Uterus (tissue), 4 donors: ENCODE data around the gene VTCN1. TPM values are rescaled to one million over a fixed set of nuclear protein-coding genes. Genes with fewer than 3 reads are reported as not detected.

Source experiments
- DNase-seq, 2 donors: peaks; one replicate each; pipeline ENCODE4 v3.0.0-alpha.2; 2019 to 2020
- H3K27ac ChIP-seq, 2 donors: fragments of 200-600 bp; sonication (generic); 1 replicate in 1 of 2; 2 replicates in 1 of 2; pipeline ENCODE4 v1.5.1; 2016 to 2018
- H3K27me3 ChIP-seq, 2 donors: fragments of 200-600 bp; sonication (generic); one replicate each; pipeline ENCODE4 v1.5.1; 2018 to 2019; ENCODE audit warnings: control low read depth in 1 of 2
- H3K36me3 ChIP-seq, 2 donors: fragments of 200-600 bp; sonication (generic); one replicate each; pipeline ENCODE4 v1.5.1; 2019; ENCODE audit warnings: control low read depth in 1 of 2
- H3K4me1 ChIP-seq, 2 donors: fragments of 200-600 bp; sonication (generic); one replicate each; pipeline ENCODE4 v1.5.1; 2018 to 2019; ENCODE audit warnings: control low read depth in 1 of 2
- H3K4me3 ChIP-seq, 2 donors: fragments of 200-600 bp; sonication (generic); 1 replicate in 1 of 2; 2 replicates in 1 of 2; pipeline ENCODE4 v1.5.1; 2018 to 2019; ENCODE audit warnings: mild to moderate bottlenecking in 1 of 2
- H3K9me3 ChIP-seq, 2 donors: fragments of 200-600 bp; sonication (generic); one replicate each; pipeline ENCODE4 v1.5.1; 2019; ENCODE audit warnings: control low read depth in 1 of 2
- CTCF ChIP-seq, 4 experiments: fragments of 200-600 bp in 2 of 4; fragments of 450-650 bp in 2 of 4; sonication (generic) in 2 of 4; IDR thresholded peaks; one replicate each; pipeline ENCODE4 v1.5.1; 2016 to 2019; ENCODE audit warnings: antibody characterized with exemption in 4 of 4, mild to moderate bottlenecking in 2 of 4, moderate library complexity in 1 of 4
- POLR2A ChIP-seq, 2 donors: fragments of 450-650 bp; IDR thresholded peaks; one replicate each; pipeline ENCODE4 v1.6.1; 2016; ENCODE audit warnings: antibody characterized with exemption in 2 of 2, mild to moderate bottlenecking in 1 of 2, moderate library complexity in 1 of 2
- intact Hi-C: fragments of 100-400 bp; cut with DNase I; formaldehyde crosslinking; loops from one replicate; pipeline ENCODE4 v1.15.1; 2023; ENCODE audit warnings: low total_unique reads
- total RNA-seq, 4 donors: library from RNA; depleted of rRNA in 3 of 4; stranded (reverse); fragments of >200 nt in 3 of 4; gene quantifications; one replicate each; pipeline versions ENCODE4 v1.1.0 to v1.2.4, GENCODE V29; 2014 to 2023
- donor health status: DM: yes; HTN: yes; CAD: no.

VTCN1 gene
- total RNA-seq, 4 donors from 2014 or later, result 0.64 to 21.5 (median 2.6) TPM; not detected in 1

- TF ChIP-seq CTCF (IDR thresholded peaks at IDR 0.05), result no peak
- intact Hi-C loops, result no loop called here
- no peak overlapping the region for H3K4me3 ChIP-seq
- no peaks in the 10 kb centered on the region for H3K4me1 ChIP-seq
- H3K36me3 ChIP-seq, result no peaks in the 10 kb centered on the region
- no peak for DNase-seq
- no peak overlapping the region for H3K27ac ChIP-seq
- H3K9me3 ChIP-seq, result no peaks in the 10 kb centered on the region
- H3K27me3 ChIP-seq, result no peaks in the 10 kb centered on the region
Observed at GRCh38 chr1:117177376-117177775, 33.4 kb downstream of the VTCN1 start.

- TF ChIP-seq CTCF (IDR thresholded peaks at IDR 0.05) (no peak), POLR2A (IDR thresholded peaks at IDR 0.05) (no peak)
- Histone ChIP-seq H3K27me3 (no peaks in the 10 kb centered on the region), H3K4me3 (no peak overlapping the region), H3K36me3 (no peaks in the 10 kb centered on the region), H3K9me3 (no peaks in the 10 kb centered on the region), H3K27ac (no peak overlapping the region), H3K4me1 (no peaks in the 10 kb centered on the region)
- DNase-seq, result no peak
- intact Hi-C loops, result no loop called here
Observed at GRCh38 chr1:117176579-117176978, 34.1 kb downstream of the VTCN1 start.

- Histone ChIP-seq H3K4me1 (no peaks in the 10 kb centered on the region), H3K36me3 (no peaks in the 10 kb centered on the region), H3K9me3 (no peaks in the 10 kb centered on the region), H3K4me3 (no peak overlapping the region), H3K27ac (no peak overlapping the region), H3K27me3 (no peaks in the 10 kb centered on the region)
- no peak for DNase-seq
- TF ChIP-seq POLR2A (IDR thresholded peaks at IDR 0.05) (no peak), CTCF (IDR thresholded peaks at IDR 0.05) (no peak)
- intact Hi-C loops, result no loop called here
Observed at GRCh38 chr1:117174851-117175250, 35.9 kb downstream of the VTCN1 start.

- Histone ChIP-seq H3K27me3 (no peaks in the 10 kb centered on the region), H3K4me3 (no peak overlapping the region), H3K27ac (no peak overlapping the region), H3K36me3 (no peaks in the 10 kb centered on the region), H3K4me1 (no peaks in the 10 kb centered on the region), H3K9me3 (no peaks in the 10 kb centered on the region)
- no peak for TF ChIP-seq CTCF (IDR thresholded peaks at IDR 0.05)
- TF ChIP-seq POLR2A (IDR thresholded peaks at IDR 0.05), result no peak
- no peak for DNase-seq
- intact Hi-C loops, result no loop called here
Observed at GRCh38 chr1:117173691-117174090, 37.0 kb downstream of the VTCN1 start.

- TF ChIP-seq POLR2A (IDR thresholded peaks at IDR 0.05) (no peak), CTCF (IDR thresholded peaks at IDR 0.05) (no peak)
- Histone ChIP-seq H3K27me3 (no peaks in the 10 kb centered on the region), H3K36me3 (no peaks in the 10 kb centered on the region), H3K4me1 (no peaks in the 10 kb centered on the region), H3K27ac (no peak overlapping the region), H3K4me3 (no peak overlapping the region), H3K9me3 (no peaks in the 10 kb centered on the region)
- intact Hi-C loops, result no loop called here
- no peak for DNase-seq
Observed at GRCh38 chr1:117173006-117173405, 37.7 kb downstream of the VTCN1 start.
